Endothelial cell of umbilical vein (primary cell): ENCODE results near the gene LRRC43. TPM values are rescaled to one million over a fixed set of nuclear protein-coding genes. Genes with fewer than 3 reads are reported as not detected.

Experiments used
- BruUV-seq: library from RNA; stranded (reverse); fragments of 400-500 nt; replicated peaks from 2 replicates; lab custom pipeline; 2021; lab: Mats Ljungman, UMichigan
- CTCF ChIA-PET: fragments of 300-600, 350-600 bp; sonication (Branson Sonifier 250); formaldehyde crosslinking; loops from one replicate; lab custom pipeline; 2021; ENCODE audit warnings: antibody characterized with exemption, inconsistent platforms; lab: Charles Lee
- POLR2A ChIA-PET: fragments of 300-600, 350-600 bp; sonication (Branson Sonifier 250); formaldehyde crosslinking; loops from one replicate; lab custom pipeline; 2021; ENCODE audit warnings: antibody characterized with exemption, inconsistent platforms; lab: Charles Lee
- DNase-seq: peaks from one replicate; pipeline ENCODE4 v3.0.0-alpha.2; 2011; ENCODE audit warnings: low read depth, low spot score
- FAIRE-seq: peaks from 2 replicates; lab custom pipeline; 2011; peaks lifted over from hg19 to GRCh38; lab: Jason Lieb, UNC
- H2AFZ ChIP-seq: 2 replicates; pipeline ENCODE4 v1.6.0; 2012; ENCODE audit warnings: low read depth, low read length, control low read depth, inconsistent platforms
- H3K27ac ChIP-seq: 2 replicates; pipeline ENCODE4 v1.5.1; 2011; ENCODE audit warnings: low read depth, mild to moderate bottlenecking, control low read depth, low read length, moderate library complexity; ENCODE audit not compliant: insufficient read depth
- H3K27me3 ChIP-seq, 2 experiments: 2 replicates each; pipeline versions ENCODE4 v1.6.0 to v1.6.1; 2011; ENCODE audit warnings: low read length in 2 of 2, mixed read lengths in 1 of 2; ENCODE audit not compliant: control insufficient read depth in 2 of 2, insufficient read depth in 2 of 2
- H3K36me3 ChIP-seq, 2 experiments: 2 replicates in 1 of 2; 3 replicates in 1 of 2; pipeline ENCODE4 v1.5.1; 2011; ENCODE audit warnings: low read length in 2 of 2, mild to moderate bottlenecking in 1 of 2, moderate library complexity in 1 of 2; ENCODE audit not compliant: control insufficient read depth in 2 of 2, insufficient read depth in 2 of 2; ENCODE audit errors: extremely low read depth in 1 of 2
- H3K4me1 ChIP-seq: 3 replicates; pipeline ENCODE4 v1.5.1; 2011; ENCODE audit warnings: mild to moderate bottlenecking, low read length; ENCODE audit not compliant: control insufficient read depth, insufficient read depth; ENCODE audit errors: extremely low read depth
- H3K4me2 ChIP-seq: 2 replicates; pipeline ENCODE4 v1.6.1; 2011; ENCODE audit warnings: low read length, control low read depth, mixed read lengths; ENCODE audit not compliant: insufficient read depth
- H3K4me3 ChIP-seq, 3 experiments: fragments of 200-600 bp in 1 of 3; sonication (generic), shearing (Covaris generic) in 1 of 3; replicated peaks in 1 of 3; 2 replicates each; pipeline ENCODE4 v1.5.1; 2011 to 2016; ENCODE audit warnings: control low read depth in 3 of 3, low read length in 3 of 3, mild to moderate bottlenecking in 2 of 3, inconsistent platforms in 1 of 3, low read depth in 1 of 3, moderate library complexity in 1 of 3; ENCODE audit not compliant: insufficient read depth in 1 of 3
- H3K79me2 ChIP-seq: 2 replicates; pipeline ENCODE4 v1.6.0; 2012; ENCODE audit warnings: low read length, inconsistent platforms; ENCODE audit not compliant: control insufficient read depth, insufficient read depth
- H3K9ac ChIP-seq: replicated peaks from 2 replicates; pipeline ENCODE3; 2011; ENCODE audit warnings: low read length, control low read depth; ENCODE audit not compliant: insufficient read depth; ENCODE audit errors: extremely low read depth
- H3K9me1 ChIP-seq: replicated peaks from 3 replicates; pipeline ENCODE4 v1.6.0; 2011; ENCODE audit warnings: mild to moderate bottlenecking, low read length; ENCODE audit not compliant: control insufficient read depth, insufficient read depth; ENCODE audit errors: extremely low read depth
- H3K9me3 ChIP-seq: replicated peaks from 2 replicates; pipeline ENCODE4 v1.5.1; 2012; ENCODE audit warnings: low read length, inconsistent platforms; ENCODE audit not compliant: control insufficient read depth, insufficient read depth
- H4K20me1 ChIP-seq: replicated peaks from 2 replicates; pipeline ENCODE3; 2011; ENCODE audit warnings: mild to moderate bottlenecking, low read length; ENCODE audit not compliant: control insufficient read depth, insufficient read depth; ENCODE audit errors: extremely low read depth
- EZH2 ChIP-seq: IDR thresholded peaks from 2 replicates; pipeline ENCODE4 v1.6.1; 2012; ENCODE audit warnings: borderline replicate concordance, low read depth, mild to moderate bottlenecking, moderate library complexity, low read length, inconsistent platforms; ENCODE audit not compliant: severe bottlenecking
- FOS ChIP-seq: IDR thresholded peaks from 2 replicates; pipeline ENCODE4 v1.6.1; 2011; ENCODE audit warnings: mild to moderate bottlenecking, low read length, moderate library complexity, borderline replicate concordance; ENCODE audit not compliant: insufficient read depth
- GATA2 ChIP-seq: IDR thresholded peaks from 2 replicates; pipeline ENCODE4 v1.7.0; 2011; ENCODE audit warnings: low read depth, mild to moderate bottlenecking, moderate library complexity, mixed read lengths, low read length; ENCODE audit not compliant: insufficient read length, insufficient read depth
- JUN ChIP-seq: IDR thresholded peaks from 2 replicates; pipeline ENCODE4 v1.6.1; 2011; ENCODE audit warnings: borderline replicate concordance, low read depth; ENCODE audit not compliant: insufficient read length, insufficient read depth
- MYC ChIP-seq: IDR thresholded peaks from one replicate; pipeline ENCODE4 v1.6.1; 2011; ENCODE audit warnings: mild to moderate bottlenecking, low read depth, low read length
- POLR2A ChIP-seq: IDR thresholded peaks from 2 replicates; pipeline ENCODE4 v1.6.1; 2012; ENCODE audit warnings: low read depth, mild to moderate bottlenecking, control low read depth, low read length
- POLR2AphosphoS5 ChIP-seq: IDR thresholded peaks from 2 replicates; pipeline ENCODE4 v1.6.1; 2012; ENCODE audit warnings: low read depth, mild to moderate bottlenecking, control low read depth, low read length, moderate library complexity; ENCODE audit not compliant: insufficient read depth
- dilution Hi-C: fragments of 300-500 bp; cut with MboI; formaldehyde crosslinking; loops from one replicate; pipeline ENCODE4 v1.15.0; 2019; ENCODE audit warnings: low sequenced_read_pairs; ENCODE audit not compliant: extremely low pct_ligation_motif_present
- intact Hi-C: fragments of 100-400 bp; cut with micrococcal nuclease; formaldehyde crosslinking; loops from one replicate; pipeline ENCODE4 v1.10.0; 2022
- polyA plus RNA-seq, 4 experiments: library from polyadenylated mRNA; depleted of rRNA in 3 of 4; stranded (reverse) in 3 of 4; unstranded in 1 of 4; fragments of >200 nt; gene quantifications; 2 replicates each; pipeline versions ENCODE4 v1.2.1 to v1.2.3, GENCODE V29; 2011 to 2012; ENCODE audit warnings: missing spikeins in 1 of 4
- total RNA-seq: library from RNA; stranded (reverse); gene quantifications from 2 replicates; pipeline ENCODE4 v1.2.3, GENCODE V29; 2021
- TF ChIP-seq, protein P1 (sequence below), 2 donors: IDR thresholded peaks; 1 replicate in 1 of 2; 2 replicates in 1 of 2; pipeline ENCODE4 v1.5.1; 2011; ENCODE audit warnings: low read length in 2 of 2, mild to moderate bottlenecking in 2 of 2, moderate library complexity in 2 of 2, control low read depth in 1 of 2, inconsistent platforms in 1 of 2, low read depth in 1 of 2; ENCODE audit not compliant: insufficient read depth in 1 of 2; ENCODE audit errors: extremely low read depth in 1 of 2
- TF ChIP-seq, protein P2 (sequence below): IDR thresholded peaks from 2 replicates; pipeline ENCODE4 v1.6.1; 2011; ENCODE audit not compliant: insufficient read depth, insufficient read length

Gene LRRC43
- total and polyA plus RNA-seq, 2 donors (not counting 3 experiments of a cell fraction or from before 2014, with no cell fraction given): 3.1 to 3.4 TPM

DNA sequence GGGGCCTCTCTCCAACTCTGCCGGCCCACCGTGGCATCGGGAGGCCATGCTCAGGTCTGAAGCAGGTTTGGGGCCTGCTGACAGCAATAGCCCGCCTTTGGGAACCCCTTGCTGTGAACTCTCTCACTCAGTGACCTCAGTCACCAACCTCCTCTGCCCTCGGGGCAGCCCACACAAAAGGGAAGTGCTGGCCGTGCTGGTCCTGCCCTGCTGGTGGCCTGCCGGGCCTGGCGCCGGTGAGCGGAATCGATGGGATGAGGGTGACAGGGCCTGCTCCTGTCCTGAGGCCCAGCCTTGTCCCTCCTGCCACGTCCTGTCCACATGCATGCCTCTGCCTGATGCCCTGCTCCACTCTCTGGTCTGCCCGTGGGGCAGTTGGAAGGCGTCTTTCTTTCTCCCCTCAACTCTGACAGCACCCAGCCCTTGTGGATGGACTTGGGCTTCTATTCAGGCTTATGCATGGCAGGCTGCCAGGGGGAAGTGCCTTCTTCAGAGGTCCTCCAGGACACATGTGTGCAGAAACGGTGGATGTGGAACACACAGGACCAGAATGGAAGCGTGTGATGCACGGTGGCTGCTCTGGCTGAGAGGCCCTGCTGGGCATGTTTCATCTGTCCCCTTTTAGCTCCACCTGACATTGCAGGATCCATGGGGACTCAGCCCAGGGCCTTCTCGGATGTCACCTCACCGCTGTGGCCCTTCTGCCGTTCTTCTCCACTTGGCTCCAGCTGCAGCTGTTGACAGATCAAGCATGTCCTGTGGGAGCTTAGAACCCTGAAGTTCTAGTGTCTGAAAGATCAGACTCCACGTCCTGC lies 40.8 kb upstream of the LRRC43 start:
- Histone ChIP-seq H3K9me1 (no peaks in the 10 kb centered on the region), H3K9ac (no peak overlapping the region), H3K36me3 (peaks cover 0 to 30% of the 10 kb centered on the region in 2 experiments), H3K9me3 (no peaks in the 10 kb centered on the region), H3K27ac (no peak overlapping the region), H3K4me1 (no peaks in the 10 kb centered on the region), H4K20me1 (no peaks in the 10 kb centered on the region), H3K4me2 (no peak overlapping the region), H3K79me2 (no peaks in the 10 kb centered on the region), H2AFZ (no peak overlapping the region), H3K4me3 (no peak overlapping the region), H3K27me3 (no peaks in the 10 kb centered on the region)
- DNase-seq (no peak), FAIRE-seq (no peak)
- CTCF ChIA-PET: interaction anchor here (1.3 to 1.7 kb wide), 2 partner anchors 11 to 49 kb away, joined by 8 to 9 read pairs; no protein-coding TSS in a partner anchor
- POLR2A ChIA-PET: no interaction called here
- dilution Hi-C loops: no loop called here
- intact Hi-C loops: no loop called here
- no peak for TF ChIP-seq EZH2
- TF ChIP-seq POLR2A: no peak
- TF ChIP-seq GATA2: no peak
- TF ChIP-seq FOS: no peak
- no peak for TF ChIP-seq MYC
- TF ChIP-seq JUN: no peak
- no peak for TF ChIP-seq POLR2AphosphoS5
- TF ChIP-seq, protein P1, sequence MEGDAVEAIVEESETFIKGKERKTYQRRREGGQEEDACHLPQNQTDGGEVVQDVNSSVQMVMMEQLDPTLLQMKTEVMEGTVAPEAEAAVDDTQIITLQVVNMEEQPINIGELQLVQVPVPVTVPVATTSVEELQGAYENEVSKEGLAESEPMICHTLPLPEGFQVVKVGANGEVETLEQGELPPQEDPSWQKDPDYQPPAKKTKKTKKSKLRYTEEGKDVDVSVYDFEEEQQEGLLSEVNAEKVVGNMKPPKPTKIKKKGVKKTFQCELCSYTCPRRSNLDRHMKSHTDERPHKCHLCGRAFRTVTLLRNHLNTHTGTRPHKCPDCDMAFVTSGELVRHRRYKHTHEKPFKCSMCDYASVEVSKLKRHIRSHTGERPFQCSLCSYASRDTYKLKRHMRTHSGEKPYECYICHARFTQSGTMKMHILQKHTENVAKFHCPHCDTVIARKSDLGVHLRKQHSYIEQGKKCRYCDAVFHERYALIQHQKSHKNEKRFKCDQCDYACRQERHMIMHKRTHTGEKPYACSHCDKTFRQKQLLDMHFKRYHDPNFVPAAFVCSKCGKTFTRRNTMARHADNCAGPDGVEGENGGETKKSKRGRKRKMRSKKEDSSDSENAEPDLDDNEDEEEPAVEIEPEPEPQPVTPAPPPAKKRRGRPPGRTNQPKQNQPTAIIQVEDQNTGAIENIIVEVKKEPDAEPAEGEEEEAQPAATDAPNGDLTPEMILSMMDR (IDR thresholded peaks at IDR 0.05; ENCODE audit: extremely low read depth in 1 of 2, insufficient read depth in 1 of 2, low read depth in 1 of 2, low read length in 2 of 2): no peak
- TF ChIP-seq, protein P2, sequence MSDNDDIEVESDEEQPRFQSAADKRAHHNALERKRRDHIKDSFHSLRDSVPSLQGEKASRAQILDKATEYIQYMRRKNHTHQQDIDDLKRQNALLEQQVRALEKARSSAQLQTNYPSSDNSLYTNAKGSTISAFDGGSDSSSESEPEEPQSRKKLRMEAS: no peak
- no TSS peak for BruUV-seq
